Measurements from ENCODE around the gene KLF11. TPM values are rescaled to one million over a fixed set of nuclear protein-coding genes. Genes with fewer than 3 reads are reported as not detected.

KLF11 gene
- polyA plus RNA-seq, 2 of the 4 experiments (the other 2 are of a cell fraction) = 2.8 to 8.2 TPM

- TF ChIP-seq, protein P1, sequence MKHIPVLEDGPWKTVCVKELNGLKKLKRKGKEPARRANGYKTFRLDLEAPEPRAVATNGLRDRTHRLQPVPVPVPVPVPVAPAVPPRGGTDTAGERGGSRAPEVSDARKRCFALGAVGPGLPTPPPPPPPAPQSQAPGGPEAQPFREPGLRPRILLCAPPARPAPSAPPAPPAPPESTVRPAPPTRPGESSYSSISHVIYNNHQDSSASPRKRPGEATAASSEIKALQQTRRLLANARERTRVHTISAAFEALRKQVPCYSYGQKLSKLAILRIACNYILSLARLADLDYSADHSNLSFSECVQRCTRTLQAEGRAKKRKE (CRISPR knock-in tag; IDR thresholded peaks at IDR 0.05; ENCODE audit: low read depth) = 0 out of 2 replicates have a peak, but pooled peaks have one; percentile 20
- TF ChIP-seq MYC (IDR thresholded peaks at IDR 0.05; ENCODE audit: borderline replicate concordance, low read length) (0 out of 2 replicates have a peak, but pooled peaks have one; percentile 51), FOSL2 (IDR thresholded peaks at IDR 0.05) (no peak), FOSL2 (CRISPR knock-in tag; IDR thresholded peaks at IDR 0.05) (no peak), ZSCAN20 (CRISPR knock-in tag; IDR thresholded peaks at IDR 0.05) (no peak), NFE2L2 (conservative IDR thresholded peaks at IDR 0.05; ENCODE audit: low read length) (no peak)
- TF ChIP-seq, protein P2, sequence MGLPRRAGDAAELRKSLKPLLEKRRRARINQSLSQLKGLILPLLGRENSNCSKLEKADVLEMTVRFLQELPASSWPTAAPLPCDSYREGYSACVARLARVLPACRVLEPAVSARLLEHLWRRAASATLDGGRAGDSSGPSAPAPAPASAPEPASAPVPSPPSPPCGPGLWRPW (IDR thresholded peaks at IDR 0.05) = no peak
Measured at GRCh38 chr2:10043256-10043905, at the start of gene KLF11 (continued).

GRCh38 chr2:9994462-9994861 is 48.9 kb upstream of the KLF11 start:
- Histone ChIP-seq H3K4me2 (no peak overlapping the region), H3K4me1 (no peaks in the 10 kb centered on the region), H3K9me3 (no peaks in the 10 kb centered on the region), H3K27ac (no peak overlapping the region), H3K4me3 (no peak overlapping the region)
- DNase-seq (ENCODE audit: low read depth in 1 of 2, low spot score in 1 of 2) = no peak
- WGBS (ENCODE audit: missing lambda C conversion rate) = 92% methylated on average over 11 of the region's 11 CpGs
- ChIA-PET POLR2A (no interaction called here), CTCF (interaction anchor here (7.1 kb wide), 1 partner anchor 12 kb away, joined by 58 read pairs; no protein-coding TSS in a partner anchor)
- TF ChIP-seq NPAS2 (CRISPR knock-in tag; IDR thresholded peaks at IDR 0.05; ENCODE audit: borderline replicate concordance) = no peak
- no peak for TF ChIP-seq BHLHE40 (IDR thresholded peaks at IDR 0.05; ENCODE audit: low read depth, low read length)
- no peak for TF ChIP-seq MAX (IDR thresholded peaks at IDR 0.05)
- TF ChIP-seq MAFK (IDR thresholded peaks at IDR 0.05; ENCODE audit: partially characterized antibody) = no peak
- no peak for TF ChIP-seq EP300 (IDR thresholded peaks at IDR 0.05)
- TF ChIP-seq, protein P3, sequence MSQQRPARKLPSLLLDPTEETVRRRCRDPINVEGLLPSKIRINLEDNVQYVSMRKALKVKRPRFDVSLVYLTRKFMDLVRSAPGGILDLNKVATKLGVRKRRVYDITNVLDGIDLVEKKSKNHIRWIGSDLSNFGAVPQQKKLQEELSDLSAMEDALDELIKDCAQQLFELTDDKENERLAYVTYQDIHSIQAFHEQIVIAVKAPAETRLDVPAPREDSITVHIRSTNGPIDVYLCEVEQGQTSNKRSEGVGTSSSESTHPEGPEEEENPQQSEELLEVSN (IDR thresholded peaks at IDR 0.05; ENCODE audit: borderline replicate concordance, low read depth) = no peak
- TF ChIP-seq NR3C1 (IDR thresholded peaks at IDR 0.05) = no peak
- TF ChIP-seq KDM5A (IDR thresholded peaks at IDR 0.05) = no peak
- TF ChIP-seq POLR2A (IDR thresholded peaks at IDR 0.05; ENCODE audit: low read length) = no peak
- no peak for TF ChIP-seq EHMT2 (IDR thresholded peaks at IDR 0.05; ENCODE audit: low read depth)
- TF ChIP-seq BCL3 (IDR thresholded peaks at IDR 0.05) = no peak
- TF ChIP-seq EHF (CRISPR knock-in tag; IDR thresholded peaks at IDR 0.05) = no peak
- no peak for TF ChIP-seq CHD4 (IDR thresholded peaks at IDR 0.05; ENCODE audit: borderline replicate concordance)
- TF ChIP-seq SREBF2 (IDR thresholded peaks at IDR 0.05) = no peak
- no peak for TF ChIP-seq FOSB (CRISPR knock-in tag; IDR thresholded peaks at IDR 0.05)
- TF ChIP-seq CHD2 (IDR thresholded peaks at IDR 0.05; ENCODE audit: low read length, partially characterized antibody) = no peak
- TF ChIP-seq ZFP36 (IDR thresholded peaks at IDR 0.05; ENCODE audit: borderline replicate concordance, partially characterized antibody) = no peak
- TF ChIP-seq CBX2 (IDR thresholded peaks at IDR 0.05; ENCODE audit: borderline replicate concordance, low read depth) = no peak
- ATAC-seq = no peak
- FAIRE-seq = no peak
